IMR-90 (cell line): ENCODE measurements around the gene TREH. TPM values are rescaled to one million over a fixed set of nuclear protein-coding genes. Genes with fewer than 3 reads are reported as not detected.
A peak's percentile ranks its signal among the peaks of the same experiment; 100 is the strongest.

Experiments used
- ATAC-seq: fragments of 200-7000 bp; cut with Tn5 transposase; 2 replicates; pipeline ENCODE4 v1.9.1; 2020; ENCODE audit warnings: low read depth, mild to moderate bottlenecking, moderate library complexity
- BruUV-seq: library from RNA; stranded (reverse); fragments of 400-500 nt; replicated peaks from 2 replicates; lab custom pipeline; 2021; lab: Mats Ljungman, UMichigan
- CTCF ChIA-PET: fragments of 300-600 bp; formaldehyde crosslinking; extraction: SDS; loops from one replicate; lab custom pipeline; 2021; ENCODE audit warnings: antibody characterized with exemption; lab: Yijun Ruan, JAX
- POLR2A ChIA-PET: fragments of 300-600 bp; sonication (Branson Sonifier 250); formaldehyde crosslinking; loops from one replicate; lab custom pipeline; 2022; ENCODE audit warnings: antibody characterized with exemption; ENCODE audit not compliant: unreplicated experiment; lab: Charles Lee
- DNase-seq: peaks from one replicate; pipeline ENCODE4 v3.0.0; 2013
- H2AFZ ChIP-seq: replicated peaks from 2 replicates; pipeline ENCODE3; 2013; ENCODE audit warnings: low read length, mild to moderate bottlenecking; ENCODE audit not compliant: poor library complexity
- H2AK5ac ChIP-seq: 2 replicates; pipeline ENCODE4 v1.6.1; 2013; ENCODE audit warnings: low read depth, low read length, inconsistent platforms
- H2AK9ac ChIP-seq: replicated peaks from 2 replicates; pipeline ENCODE3; 2013; ENCODE audit warnings: mild to moderate bottlenecking, low read depth, low read length, moderate library complexity; ENCODE audit not compliant: poor library complexity
- H2BK120ac ChIP-seq: 2 replicates; pipeline ENCODE4 v1.6.1; 2013; ENCODE audit warnings: low read depth, low read length, inconsistent platforms
- H2BK15ac ChIP-seq: 3 replicates; pipeline ENCODE4 v1.6.1; 2013; ENCODE audit warnings: low read depth, low read length, inconsistent platforms
- H2BK20ac ChIP-seq: 2 replicates; pipeline ENCODE4 v1.6.1; 2013; ENCODE audit warnings: low read depth, mild to moderate bottlenecking, inconsistent platforms, low read length, moderate library complexity
- H2BK5ac ChIP-seq: 2 replicates; pipeline ENCODE4 v1.6.1; 2013; ENCODE audit warnings: mild to moderate bottlenecking, low read depth, low read length, inconsistent platforms; ENCODE audit not compliant: poor library complexity, severe bottlenecking
- H3K14ac ChIP-seq: replicated peaks from 2 replicates; pipeline ENCODE4 v1.6.1; 2013; ENCODE audit warnings: low read depth, low read length, inconsistent platforms
- H3K18ac ChIP-seq: 2 replicates; pipeline ENCODE4 v1.6.1; 2013; ENCODE audit warnings: low read depth, low read length, control low read depth
- H3K23ac ChIP-seq: 2 replicates; pipeline ENCODE4 v1.6.1; 2013; ENCODE audit warnings: low read depth, low read length, inconsistent platforms
- H3K27ac ChIP-seq: 2 replicates; pipeline ENCODE4 v1.5.1; 2013; ENCODE audit warnings: mild to moderate bottlenecking, control low read depth, low read length; ENCODE audit not compliant: insufficient read depth
- H3K27me3 ChIP-seq: 2 replicates; pipeline ENCODE4 v1.6.1; 2013; ENCODE audit warnings: low read length; ENCODE audit not compliant: control insufficient read depth, insufficient read depth
- H3K36me3 ChIP-seq: 2 replicates; pipeline ENCODE4 v1.6.1; 2013; ENCODE audit warnings: low read length, mixed read lengths; ENCODE audit not compliant: control insufficient read depth, insufficient read depth
- H3K4ac ChIP-seq: 2 replicates; pipeline ENCODE4 v1.6.1; 2013; ENCODE audit warnings: low read depth, low read length, inconsistent platforms
- H3K4me1 ChIP-seq: 2 replicates; pipeline ENCODE4 v1.6.1; 2013; ENCODE audit warnings: low read length, mixed read lengths; ENCODE audit not compliant: control insufficient read depth, insufficient read depth
- H3K4me2 ChIP-seq: 2 replicates; pipeline ENCODE4 v1.6.1; 2013; ENCODE audit warnings: low read depth, mild to moderate bottlenecking, control low read depth, low read length, moderate library complexity
- H3K4me3 ChIP-seq: 2 replicates; pipeline ENCODE4 v1.5.1; 2013; ENCODE audit warnings: low read depth, mild to moderate bottlenecking, control low read depth, low read length, moderate library complexity; ENCODE audit not compliant: insufficient read depth
- H3K56ac ChIP-seq: 2 replicates; pipeline ENCODE4 v1.6.1; 2013; ENCODE audit warnings: low read length, inconsistent platforms; ENCODE audit not compliant: insufficient read depth; ENCODE audit errors: extremely low read depth
- H3K79me1 ChIP-seq, 2 experiments: 2 replicates each; pipeline ENCODE4 v1.6.1; 2013; ENCODE audit warnings: low read length in 2 of 2, inconsistent platforms in 1 of 2, low read depth in 1 of 2
- H3K9ac ChIP-seq: 2 replicates; pipeline ENCODE4 v1.6.1; 2013; ENCODE audit warnings: low read depth, low read length, control low read depth
- H3K9me1 ChIP-seq: 2 replicates; pipeline ENCODE4 v1.6.1; 2013; ENCODE audit warnings: low read length, inconsistent platforms; ENCODE audit not compliant: insufficient read depth
- H3K9me3 ChIP-seq: 2 replicates; pipeline ENCODE4 v1.6.1; 2013; ENCODE audit warnings: low read length; ENCODE audit not compliant: control insufficient read depth, insufficient read depth
- H4K20me1 ChIP-seq: 2 replicates; pipeline ENCODE4 v1.6.1; 2013; ENCODE audit warnings: low read length, inconsistent platforms; ENCODE audit not compliant: insufficient read depth
- H4K5ac ChIP-seq: 2 replicates; pipeline ENCODE4 v1.6.1; 2013; ENCODE audit warnings: mild to moderate bottlenecking, low read depth, low read length, control low read depth
- H4K8ac ChIP-seq, 2 experiments: 2 replicates each; pipeline ENCODE4 v1.6.1; 2013; ENCODE audit warnings: low read depth in 2 of 2, low read length in 2 of 2, control low read depth in 1 of 2, inconsistent platforms in 1 of 2
- H4K91ac ChIP-seq: 2 replicates; pipeline ENCODE4 v1.6.1; 2013; ENCODE audit warnings: low read depth, low read length, inconsistent platforms; ENCODE audit not compliant: insufficient read depth
- BHLHE40 ChIP-seq: fragments of 150-350 bp; IDR thresholded peaks from 2 replicates; pipeline ENCODE4 v1.6.1; 2016; ENCODE audit warnings: mild to moderate bottlenecking, low read depth, low read length
- CEBPB ChIP-seq: IDR thresholded peaks from 2 replicates; pipeline ENCODE4 v1.6.1; 2012; ENCODE audit warnings: low read depth, low read length, improper control_type of control experiment
- CHD1 ChIP-seq: IDR thresholded peaks from 2 replicates; pipeline ENCODE4 v1.6.1; 2012; ENCODE audit warnings: low read depth, low read length, improper control_type of control experiment
- CTCF ChIP-seq: conservative IDR thresholded peaks from 2 replicates; pipeline ENCODE4 v1.5.1; 2012; ENCODE audit warnings: mild to moderate bottlenecking, low read depth, low read length, improper control_type of control experiment
- FOS ChIP-seq: fragments of 150-350 bp; IDR thresholded peaks from 2 replicates; pipeline ENCODE4 v1.6.1; 2016; ENCODE audit warnings: low read depth, low read length
- MXI1 ChIP-seq: IDR thresholded peaks from 2 replicates; pipeline ENCODE4 v1.6.1; 2012; ENCODE audit warnings: low read depth, mild to moderate bottlenecking, low read length, moderate library complexity, borderline replicate concordance
- NFE2L2 ChIP-seq: fragments of 150-350 bp; IDR thresholded peaks from 2 replicates; pipeline ENCODE4 v1.6.1; 2016; ENCODE audit warnings: low read depth, mild to moderate bottlenecking, low read length
- POLR2A ChIP-seq: IDR thresholded peaks from 2 replicates; pipeline ENCODE4 v1.6.1; 2012; ENCODE audit warnings: mild to moderate bottlenecking, low read depth, low read length
- RAD21 ChIP-seq: IDR thresholded peaks from 2 replicates; pipeline ENCODE4 v1.6.1; 2012; ENCODE audit warnings: low read length, improper control_type of control experiment
- RCOR1 ChIP-seq: IDR thresholded peaks from 2 replicates; pipeline ENCODE4 v1.6.1; 2012; ENCODE audit warnings: mild to moderate bottlenecking, low read length, improper control_type of control experiment; ENCODE audit not compliant: insufficient replicate concordance
- RFX5 ChIP-seq: IDR thresholded peaks from 2 replicates; pipeline ENCODE4 v1.8.0; 2012; ENCODE audit warnings: low read depth, mild to moderate bottlenecking, low read length, moderate library complexity
- SMC3 ChIP-seq: fragments of 150-350 bp; IDR thresholded peaks from 2 replicates; pipeline ENCODE4 v1.6.1; 2016; ENCODE audit warnings: low read depth, mild to moderate bottlenecking, antibody characterized with exemption, low read length, moderate library complexity
- USF2 ChIP-seq: fragments of 150-350 bp; IDR thresholded peaks from 2 replicates; pipeline ENCODE4 v1.6.1; 2017; ENCODE audit warnings: mild to moderate bottlenecking, antibody characterized with exemption, low read length, low read depth
- WGBS, 2 experiments: methylation state at CpG; one replicate each; pipeline versions ENCODE4 v1.1.5 to v1.1.7; 2013; ENCODE audit warnings: missing lambda C conversion rate in 2 of 2; ENCODE audit not compliant: insufficient read length in 1 of 2; ENCODE audit errors: extremely low coverage in 2 of 2; 5-methylcytosine and 5-hydroxymethylcytosine counted together
- dilution Hi-C: fragments of 300-500 bp; cut with HindIII; formaldehyde crosslinking; loops from one replicate; pipeline ENCODE4 v1.14.3; 2018; ENCODE audit warnings: low sequenced_read_pairs; ENCODE audit not compliant: unreplicated experiment
- in situ Hi-C: fragments of 300-500 bp; cut with MboI; formaldehyde crosslinking; loops from 3 replicates; pipeline ENCODE4 v1.14.3; 2019; ENCODE audit warnings: low sequenced_read_pairs, inconsistent platforms, mixed read lengths
- intact Hi-C: fragments of 100-400 bp; cut with micrococcal nuclease; formaldehyde crosslinking; loops from 2 replicates; pipeline ENCODE4 v1.10.0; 2022
- polyA plus RNA-seq, 3 experiments: library from polyadenylated mRNA; depleted of rRNA; stranded (reverse); fragments of >200 nt; gene quantifications; 2 replicates each; pipeline ENCODE4 v1.2.3, GENCODE V29; 2012; ENCODE audit warnings: low replicate concordance in 1 of 3
- total RNA-seq: library from RNA; depleted of rRNA; stranded (reverse); fragments of >200 nt; gene quantifications from 2 replicates; pipeline ENCODE4 v1.2.3, GENCODE V29; 2012

The TREH gene
- total and polyA plus RNA-seq, 2 of the 4 experiments (the other 2 are of a cell fraction): not detected

GRCh38 chr11:118608360-118609227, 70.9 kb downstream of the TREH start:
- H3K23ac ChIP-seq: peak overlapping the region; percentile 100
- TSS peak; percentile 71 for BruUV-seq
- H2AK5ac ChIP-seq: peak overlapping the region; percentile 100
- peak overlapping the region; percentile 98 for H3K9ac ChIP-seq
- H4K91ac ChIP-seq: peak overlapping the region; percentile 98
- H2BK120ac ChIP-seq: peak overlapping the region; percentile 97
- H3K27me3 ChIP-seq: no peaks in the 10 kb centered on the region
- CTCF ChIA-PET: interaction anchor here (0.7 kb wide), 1 partner anchor 36 kb away, joined by 3 read pairs; the partner anchor contains the start of gene ARCN1
- H3K4ac ChIP-seq: peak overlapping the region; percentile 100
- H2BK5ac ChIP-seq: peak overlapping the region; percentile 98
- H4K20me1 ChIP-seq: peaks cover 19% of the 10 kb centered on the region
- peak overlapping the region; percentile 97 for H2AK9ac ChIP-seq
- peak overlapping the region; percentile 92 for H2BK20ac ChIP-seq
- POLR2A ChIA-PET: interaction anchor here (3.6 kb wide), 1 partner anchor 11 kb away, joined by 36 read pairs; no protein-coding TSS in a partner anchor
- H3K18ac ChIP-seq: peak overlapping the region; percentile 90
- peak overlapping the region; percentile 91 for H3K4me2 ChIP-seq
- H4K8ac ChIP-seq: peak overlapping the region; percentile 87 to 97
- H3K36me3 ChIP-seq: peaks cover 4% of the 10 kb centered on the region
- peak overlapping the region; percentile 99 for H3K14ac ChIP-seq
- dilution Hi-C loops (no loop called here), in situ Hi-C loops (no loop called here), intact Hi-C loops (loop anchor here (1.0 to 5.0 kb wide), 2 partner anchors 10 to 49 kb away; no protein-coding TSS in a partner anchor)
- no peaks in the 10 kb centered on the region for H3K9me3 ChIP-seq
- H3K4me3 ChIP-seq: peak overlapping the region; percentile 93
- H4K5ac ChIP-seq: peak overlapping the region; percentile 97
- WGBS, 2 experiments: 11% methylated on average over 38 of the region's 69 CpGs; no CpG with 5 or more reads in 1 of the 2 experiments
- H3K27ac ChIP-seq: peak overlapping the region; percentile 90
- H2AFZ ChIP-seq: peak overlapping the region; percentile 86
- H2BK15ac ChIP-seq: peak overlapping the region; percentile 100; the same call in 2 of the 3 replicates
- DNase-seq (peak; percentile 85), ATAC-seq (peak; percentile 48)
- H3K4me1 ChIP-seq: peaks cover 43% of the 10 kb centered on the region
- peak overlapping the region; percentile 84 for H3K56ac ChIP-seq
- H3K9me1 ChIP-seq: peaks cover 32% of the 10 kb centered on the region
- H3K79me1 ChIP-seq: peaks cover 5 to 50% of the 10 kb centered on the region in 2 experiments; a peak in 3 of 4 replicates
- TF ChIP-seq CEBPB (no peak; the same call in 1 of the 2 replicates), BHLHE40 (peak; percentile 90), USF2 (no peak; the same call in 1 of the 2 replicates), CHD1 (no peak), RFX5 (no peak), FOS (peak; percentile 92), MXI1 (peak; percentile 77; the same call in 1 of the 2 replicates), NFE2L2 (no peak), RCOR1 (no peak), SMC3 (no peak; the same call in 1 of the 2 replicates), POLR2A (peak; percentile 71; the same call in 1 of the 2 replicates), RAD21 (no peak), CTCF (no peak)
